ENCODE results near the gene ABCA1. TPM values are rescaled to one million over a fixed set of nuclear protein-coding genes. Genes with fewer than 3 reads are reported as not detected.

The ABCA1 gene
- total and polyA plus RNA-seq, 4 experiments from 2014 or later: 0.57 to 1.2 (median 0.91) TPM

GRCh38 chr9:104915049-104915448 lies 12.9 kb downstream of the ABCA1 start:
- Histone ChIP-seq H3K27ac (ENCODE audit: low read depth, low read length) (no peak overlapping the region), H3K36me3 (ENCODE audit: insufficient read depth, low read length) (no peaks in the 10 kb centered on the region), H3K4me1 (ENCODE audit: insufficient read depth, low read length) (no peaks in the 10 kb centered on the region), H3K27me3 (ENCODE audit: insufficient read depth, low read length) (no peaks in the 10 kb centered on the region), H3K9me3 (ENCODE audit: control insufficient read depth in 1 of 2, low read length in 2 of 2) (no peaks in the 10 kb centered on the region), H3K4me3 (ENCODE audit: low read length in 2 of 2) (no peak overlapping the region)
- Mint-ChIP-seq H3K4me1 (peaks cover 0 to 3% (median 1%) of the 10 kb centered on the region in 4 donors), H3K27me3 (peaks cover 0 to 9% of the 10 kb centered on the region in 2 donors), H3K9me3 (no peaks in the 10 kb centered on the region), H3K27ac (no peak overlapping the region), H3K4me3 (no peak overlapping the region), H3K36me3 (no peaks in the 10 kb centered on the region)
- ChIA-PET POLR2A (ENCODE audit: partially characterized antibody) (no interaction called here), CTCF (ENCODE audit: partially characterized antibody) (no interaction called here)
- intact Hi-C loops (cut with micrococcal nuclease): no loop called here
- no peak for DNase-seq

GRCh38 chr9:104914466-104914865 lies 13.5 kb downstream of the ABCA1 start:
- Mint-ChIP-seq H3K9me3 (no peaks in the 10 kb centered on the region), H3K4me1 (peaks cover 0 to 4% (median 3%) of the 10 kb centered on the region in 4 donors), H3K27ac (no peak overlapping the region), H3K27me3 (peaks cover 0 to 9% of the 10 kb centered on the region in 2 donors), H3K4me3 (no peak overlapping the region), H3K36me3 (no peaks in the 10 kb centered on the region)
- ChIA-PET CTCF (ENCODE audit: partially characterized antibody) (no interaction called here), POLR2A (ENCODE audit: partially characterized antibody) (no interaction called here)
- no peak for DNase-seq
- intact Hi-C loops (cut with micrococcal nuclease): no loop called here
- Histone ChIP-seq H3K4me3 (ENCODE audit: low read length in 2 of 2) (no peak overlapping the region), H3K27ac (ENCODE audit: low read depth, low read length) (no peak overlapping the region), H3K9me3 (ENCODE audit: control insufficient read depth in 1 of 2, low read length in 2 of 2) (no peaks in the 10 kb centered on the region), H3K27me3 (ENCODE audit: insufficient read depth, low read length) (no peaks in the 10 kb centered on the region), H3K36me3 (ENCODE audit: insufficient read depth, low read length) (no peaks in the 10 kb centered on the region), H3K4me1 (ENCODE audit: insufficient read depth, low read length) (no peaks in the 10 kb centered on the region)

GRCh38 chr9:104912606-104913005 lies 15.3 kb downstream of the ABCA1 start:
- H3K27me3 Mint-ChIP-seq: peaks cover 0 to 3% of the 10 kb centered on the region in 2 donors
- peaks cover 0 to 12% (median 8%) of the 10 kb centered on the region in 4 donors for H3K4me1 Mint-ChIP-seq
- intact Hi-C loops (cut with micrococcal nuclease): no loop called here
- POLR2A ChIA-PET (ENCODE audit: partially characterized antibody): no interaction called here
- H3K27ac Mint-ChIP-seq: no peak overlapping the region
- DNase-seq: no peak
- no peak overlapping the region for H3K4me3 ChIP-seq (ENCODE audit: low read length in 2 of 2)
- no peaks in the 10 kb centered on the region for H3K36me3 ChIP-seq (ENCODE audit: insufficient read depth, low read length)
- no peaks in the 10 kb centered on the region for H3K9me3 ChIP-seq (ENCODE audit: control insufficient read depth in 1 of 2, low read length in 2 of 2)
- H3K36me3 Mint-ChIP-seq: no peaks in the 10 kb centered on the region
- H3K27ac ChIP-seq (ENCODE audit: low read depth, low read length): no peak overlapping the region
- no peaks in the 10 kb centered on the region for H3K4me1 ChIP-seq (ENCODE audit: insufficient read depth, low read length)
- no peak overlapping the region for H3K4me3 Mint-ChIP-seq
- CTCF ChIA-PET (ENCODE audit: partially characterized antibody): no interaction called here
- H3K27me3 ChIP-seq (ENCODE audit: insufficient read depth, low read length): no peaks in the 10 kb centered on the region
- H3K9me3 Mint-ChIP-seq: no peaks in the 10 kb centered on the region

- no peaks in the 10 kb centered on the region for H3K9me3 ChIP-seq (ENCODE audit: control insufficient read depth in 1 of 2, low read length in 2 of 2)
- DNase-seq: no peak
- Mint-ChIP-seq H3K27ac (no peak overlapping the region), H3K4me1 (peaks cover 0 to 17% (median 8%) of the 10 kb centered on the region in 4 donors), H3K9me3 (no peaks in the 10 kb centered on the region), H3K27me3 (peaks cover 0 to 5% of the 10 kb centered on the region in 2 donors), H3K36me3 (no peaks in the 10 kb centered on the region), H3K4me3 (no peak overlapping the region)
- no peak overlapping the region for H3K4me3 ChIP-seq (ENCODE audit: low read length in 2 of 2)
- ChIA-PET CTCF (ENCODE audit: partially characterized antibody) (interaction anchor here (0.8 to 1.0 kb wide), 2 partner anchors 8 to 16 kb away, joined by 3 read pairs; no protein-coding TSS in a partner anchor), POLR2A (ENCODE audit: partially characterized antibody) (no interaction called here)
- intact Hi-C loops (cut with micrococcal nuclease): no loop called here
- H3K27ac ChIP-seq (ENCODE audit: low read depth, low read length): no peak overlapping the region
- no peaks in the 10 kb centered on the region for H3K36me3 ChIP-seq (ENCODE audit: insufficient read depth, low read length)
- no peaks in the 10 kb centered on the region for H3K27me3 ChIP-seq (ENCODE audit: insufficient read depth, low read length)
- H3K4me1 ChIP-seq (ENCODE audit: insufficient read depth, low read length): no peaks in the 10 kb centered on the region
Measured at GRCh38 chr9:104911032-104911607, 16.8 kb downstream of the ABCA1 start.

- no peak for DNase-seq
- Histone ChIP-seq H3K9me3 (ENCODE audit: control insufficient read depth in 1 of 2, low read length in 2 of 2) (no peaks in the 10 kb centered on the region), H3K27ac (ENCODE audit: low read depth, low read length) (no peak overlapping the region), H3K27me3 (ENCODE audit: insufficient read depth, low read length) (no peaks in the 10 kb centered on the region), H3K4me1 (ENCODE audit: insufficient read depth, low read length) (no peaks in the 10 kb centered on the region), H3K4me3 (ENCODE audit: low read length in 2 of 2) (no peak overlapping the region), H3K36me3 (ENCODE audit: insufficient read depth, low read length) (no peaks in the 10 kb centered on the region)
- ChIA-PET POLR2A (ENCODE audit: partially characterized antibody) (no interaction called here), CTCF (ENCODE audit: partially characterized antibody) (no interaction called here)
- H3K9me3 Mint-ChIP-seq: no peaks in the 10 kb centered on the region
- H3K4me3 Mint-ChIP-seq: no peak overlapping the region
- H3K36me3 Mint-ChIP-seq: no peaks in the 10 kb centered on the region
- peaks cover 0 to 5% of the 10 kb centered on the region in 2 donors for H3K27me3 Mint-ChIP-seq
- no peak overlapping the region for H3K27ac Mint-ChIP-seq
- intact Hi-C loops (cut with micrococcal nuclease): no loop called here
- H3K4me1 Mint-ChIP-seq: peaks cover 0 to 17% (median 6%) of the 10 kb centered on the region in 4 donors
Measured at GRCh38 chr9:104907278-104907951, 20.5 kb downstream of the ABCA1 start.

- Histone ChIP-seq H3K9me3 (ENCODE audit: control insufficient read depth in 1 of 2, low read length in 2 of 2) (no peaks in the 10 kb centered on the region), H3K36me3 (ENCODE audit: insufficient read depth, low read length) (no peaks in the 10 kb centered on the region), H3K27me3 (ENCODE audit: insufficient read depth, low read length) (no peaks in the 10 kb centered on the region), H3K27ac (ENCODE audit: low read depth, low read length) (no peak overlapping the region), H3K4me1 (ENCODE audit: insufficient read depth, low read length) (no peaks in the 10 kb centered on the region), H3K4me3 (ENCODE audit: low read length in 2 of 2) (no peak overlapping the region)
- ChIA-PET POLR2A (ENCODE audit: partially characterized antibody) (no interaction called here), CTCF (ENCODE audit: partially characterized antibody) (no interaction called here)
- Mint-ChIP-seq H3K4me1 (peaks cover 0 to 17% (median 6%) of the 10 kb centered on the region in 4 donors), H3K36me3 (no peaks in the 10 kb centered on the region), H3K9me3 (no peaks in the 10 kb centered on the region), H3K27me3 (peaks cover 0 to 5% of the 10 kb centered on the region in 2 donors), H3K4me3 (peak overlapping the region in 1 of 8 donors; percentile 21), H3K27ac (peak overlapping the region in 1 of 7 donors; percentile 53)
- no peak for DNase-seq
- intact Hi-C loops (cut with micrococcal nuclease): no loop called here
Measured at GRCh38 chr9:104906441-104907277, 21.3 kb downstream of the ABCA1 start.

- intact Hi-C loops (cut with micrococcal nuclease): no loop called here
- H3K4me3 ChIP-seq (ENCODE audit: low read length in 2 of 2): no peak overlapping the region
- ChIA-PET CTCF (ENCODE audit: partially characterized antibody) (no interaction called here), POLR2A (ENCODE audit: partially characterized antibody) (no interaction called here)
- no peak overlapping the region for H3K27ac ChIP-seq (ENCODE audit: low read depth, low read length)
- Mint-ChIP-seq H3K4me1 (peaks cover 0 to 17% (median 6%) of the 10 kb centered on the region in 4 donors), H3K27me3 (peaks cover 0 to 5% of the 10 kb centered on the region in 2 donors), H3K4me3 (no peak overlapping the region), H3K9me3 (no peaks in the 10 kb centered on the region), H3K36me3 (no peaks in the 10 kb centered on the region), H3K27ac (no peak overlapping the region)
- no peaks in the 10 kb centered on the region for H3K27me3 ChIP-seq (ENCODE audit: insufficient read depth, low read length)
- H3K4me1 ChIP-seq (ENCODE audit: insufficient read depth, low read length): no peaks in the 10 kb centered on the region
- no peak for DNase-seq
- H3K9me3 ChIP-seq (ENCODE audit: control insufficient read depth in 1 of 2, low read length in 2 of 2): no peaks in the 10 kb centered on the region
- no peaks in the 10 kb centered on the region for H3K36me3 ChIP-seq (ENCODE audit: insufficient read depth, low read length)
Measured at GRCh38 chr9:104905931-104906330, 22.0 kb downstream of the ABCA1 start.
